ENCODE data around the gene ZFP1. TPM values are rescaled to one million over a fixed set of nuclear protein-coding genes. Genes with fewer than 3 reads are reported as not detected.

Gene ZFP1
- total RNA-seq, 2 donors from 2014 or later: 8.1 to 14.6 TPM

DNA sequence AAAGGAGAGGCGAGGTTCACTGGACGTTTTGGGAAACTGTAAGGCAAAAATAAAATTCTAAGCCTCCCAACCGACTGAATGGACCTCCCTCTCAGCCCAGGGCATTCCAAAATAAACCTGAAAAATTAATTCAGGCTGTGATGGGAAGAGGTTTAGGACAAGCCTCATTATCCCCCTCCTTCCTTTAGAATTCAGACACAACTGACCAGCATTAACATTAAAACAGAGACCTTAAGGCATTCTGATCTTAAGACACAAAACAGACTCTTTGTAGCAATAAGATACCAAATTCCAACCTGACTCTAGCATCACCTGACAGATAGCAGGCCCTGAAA, 31.4 kb upstream of the ZFP1 start:
- TF ChIP-seq, protein P1, sequence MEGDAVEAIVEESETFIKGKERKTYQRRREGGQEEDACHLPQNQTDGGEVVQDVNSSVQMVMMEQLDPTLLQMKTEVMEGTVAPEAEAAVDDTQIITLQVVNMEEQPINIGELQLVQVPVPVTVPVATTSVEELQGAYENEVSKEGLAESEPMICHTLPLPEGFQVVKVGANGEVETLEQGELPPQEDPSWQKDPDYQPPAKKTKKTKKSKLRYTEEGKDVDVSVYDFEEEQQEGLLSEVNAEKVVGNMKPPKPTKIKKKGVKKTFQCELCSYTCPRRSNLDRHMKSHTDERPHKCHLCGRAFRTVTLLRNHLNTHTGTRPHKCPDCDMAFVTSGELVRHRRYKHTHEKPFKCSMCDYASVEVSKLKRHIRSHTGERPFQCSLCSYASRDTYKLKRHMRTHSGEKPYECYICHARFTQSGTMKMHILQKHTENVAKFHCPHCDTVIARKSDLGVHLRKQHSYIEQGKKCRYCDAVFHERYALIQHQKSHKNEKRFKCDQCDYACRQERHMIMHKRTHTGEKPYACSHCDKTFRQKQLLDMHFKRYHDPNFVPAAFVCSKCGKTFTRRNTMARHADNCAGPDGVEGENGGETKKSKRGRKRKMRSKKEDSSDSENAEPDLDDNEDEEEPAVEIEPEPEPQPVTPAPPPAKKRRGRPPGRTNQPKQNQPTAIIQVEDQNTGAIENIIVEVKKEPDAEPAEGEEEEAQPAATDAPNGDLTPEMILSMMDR (IDR thresholded peaks at IDR 0.05): no peak
- Histone ChIP-seq H3K27ac (peak overlapping the region in 1 of 2 donors; percentile 5), H3K4me3 (peak overlapping the region; percentile 84), H3K9me3 (peaks cover 6% of the 10 kb centered on the region), H3K36me3 (no peaks in the 10 kb centered on the region), H3K4me1 (ENCODE audit: control insufficient read depth in 1 of 2, low read depth in 2 of 2) (peaks cover 9 to 15% of the 10 kb centered on the region in 2 donors), H3K27me3 (replicated peaks; ENCODE audit: insufficient read depth) (no peaks in the 10 kb centered on the region)
- ATAC-seq (ENCODE audit: insufficient number of reproducible peaks, low FRiP score, low read depth): no peak
- no peak for DNase-seq (ENCODE audit: low spot score)

DNA sequence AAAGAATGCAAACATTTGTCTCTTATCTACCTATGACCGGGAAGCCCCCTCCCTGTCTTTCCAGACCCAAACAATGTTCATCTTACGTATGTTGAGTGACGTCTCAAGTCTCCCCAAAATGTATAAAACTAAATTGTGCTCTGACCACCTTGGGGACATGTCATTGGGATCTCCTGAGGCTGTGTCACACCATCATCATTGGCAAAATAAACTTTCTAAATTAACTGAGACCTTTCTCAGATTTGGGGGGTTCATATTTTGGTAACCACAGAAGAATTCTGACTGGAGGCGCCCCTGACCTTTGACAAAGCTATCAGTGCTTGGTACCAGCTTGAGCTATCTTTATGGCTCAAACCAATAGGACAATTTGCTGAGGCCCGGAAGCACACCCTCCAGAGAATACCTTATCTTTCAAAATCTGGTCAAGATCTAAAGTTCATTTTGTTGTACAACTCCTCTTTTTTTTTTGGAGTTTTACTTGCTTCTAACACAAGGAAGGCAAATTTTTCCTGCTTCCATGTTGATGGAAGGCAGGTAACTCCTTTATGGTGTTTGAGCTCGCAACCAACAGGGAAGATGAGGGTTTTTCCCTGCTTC, 29.3 kb upstream of the ZFP1 start:
- H3K27ac ChIP-seq: no peak overlapping the region
- H3K4me3 ChIP-seq: no peak overlapping the region
- DNase-seq (ENCODE audit: low spot score) (no peak), ATAC-seq (ENCODE audit: insufficient number of reproducible peaks, low FRiP score, low read depth) (no peak)
- H3K27me3 ChIP-seq (replicated peaks; ENCODE audit: insufficient read depth): no peaks in the 10 kb centered on the region
- no peaks in the 10 kb centered on the region for H3K36me3 ChIP-seq
- H3K4me1 ChIP-seq (ENCODE audit: control insufficient read depth in 1 of 2, low read depth in 2 of 2): peaks cover 9 to 15% of the 10 kb centered on the region in 2 donors
- peaks cover 10% of the 10 kb centered on the region for H3K9me3 ChIP-seq
- TF ChIP-seq, protein P1 (IDR thresholded peaks at IDR 0.05): no peak

DNA sequence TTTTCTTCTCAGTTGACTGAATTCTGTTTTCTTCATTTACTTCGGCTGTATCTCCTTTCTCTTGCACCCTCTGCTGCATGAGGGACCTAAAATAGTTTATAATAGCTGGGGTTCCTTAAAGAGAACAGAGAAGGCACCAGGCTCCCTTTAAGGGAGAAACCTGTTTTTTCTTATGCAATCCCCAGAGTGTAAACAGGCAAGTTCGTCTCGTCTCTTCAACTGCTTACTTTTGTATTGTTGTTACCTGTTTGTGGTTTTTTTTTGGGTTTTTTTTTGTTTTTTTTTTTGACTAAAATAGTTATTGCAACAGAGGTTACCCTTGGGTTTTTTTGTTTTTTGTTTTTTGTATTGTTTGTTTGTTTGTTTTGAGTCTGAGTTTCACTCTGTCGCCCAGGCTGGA, 28.1 kb upstream of the ZFP1 start:
- no peaks in the 10 kb centered on the region for H3K27me3 ChIP-seq (replicated peaks; ENCODE audit: insufficient read depth)
- H3K9me3 ChIP-seq: peaks cover 10% of the 10 kb centered on the region
- TF ChIP-seq, protein P1 (IDR thresholded peaks at IDR 0.05): no peak
- H3K4me1 ChIP-seq (ENCODE audit: control insufficient read depth in 1 of 2, low read depth in 2 of 2): peaks cover 9 to 12% of the 10 kb centered on the region in 2 donors
- no peak overlapping the region for H3K4me3 ChIP-seq
- DNase-seq (ENCODE audit: low spot score): no peak
- ATAC-seq (ENCODE audit: insufficient number of reproducible peaks, low FRiP score, low read depth): no peak
- H3K36me3 ChIP-seq: no peaks in the 10 kb centered on the region
- H3K27ac ChIP-seq: no peak overlapping the region

DNA sequence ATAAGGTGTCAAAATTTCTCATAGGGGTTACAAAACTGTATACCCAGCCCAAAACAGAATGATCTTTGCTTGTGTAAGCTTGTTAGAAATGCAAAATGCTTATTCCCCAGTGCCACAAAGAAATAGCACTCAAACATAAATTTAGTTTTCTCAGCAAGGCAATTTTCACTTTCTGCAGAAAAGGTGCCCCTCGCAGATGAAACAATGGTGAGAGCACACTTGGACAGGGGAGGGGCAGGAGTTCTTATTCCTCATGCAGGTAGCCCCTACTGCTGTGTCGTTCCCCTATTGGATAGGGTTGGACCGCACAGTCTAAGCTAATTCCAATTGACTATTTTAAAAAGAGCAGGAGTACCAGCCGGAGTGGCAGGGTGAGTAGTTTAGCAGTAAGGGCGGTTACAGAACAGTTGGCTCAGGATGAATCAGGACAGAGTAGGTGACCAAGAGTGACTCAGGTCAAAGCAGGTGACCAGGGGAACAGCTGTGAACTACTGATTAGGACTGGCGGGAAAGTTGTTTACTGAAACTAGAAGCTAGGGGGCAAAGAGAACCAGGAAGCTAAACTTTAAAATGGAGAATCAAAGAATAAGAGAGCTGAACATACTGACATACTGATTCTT, 26.3 kb upstream of the ZFP1 start:
- TF ChIP-seq, protein P1 (IDR thresholded peaks at IDR 0.05): no peak
- peaks cover 10% of the 10 kb centered on the region for H3K9me3 ChIP-seq
- H3K4me1 ChIP-seq (ENCODE audit: control insufficient read depth in 1 of 2, low read depth in 2 of 2): no peaks in the 10 kb centered on the region
- DNase-seq (ENCODE audit: low spot score): no peak
- H3K27ac ChIP-seq: no peak overlapping the region
- H3K36me3 ChIP-seq: no peaks in the 10 kb centered on the region
- no peaks in the 10 kb centered on the region for H3K27me3 ChIP-seq (replicated peaks; ENCODE audit: insufficient read depth)
- no peak overlapping the region for H3K4me3 ChIP-seq
- ATAC-seq (ENCODE audit: insufficient number of reproducible peaks, low FRiP score, low read depth): no peak

DNA sequence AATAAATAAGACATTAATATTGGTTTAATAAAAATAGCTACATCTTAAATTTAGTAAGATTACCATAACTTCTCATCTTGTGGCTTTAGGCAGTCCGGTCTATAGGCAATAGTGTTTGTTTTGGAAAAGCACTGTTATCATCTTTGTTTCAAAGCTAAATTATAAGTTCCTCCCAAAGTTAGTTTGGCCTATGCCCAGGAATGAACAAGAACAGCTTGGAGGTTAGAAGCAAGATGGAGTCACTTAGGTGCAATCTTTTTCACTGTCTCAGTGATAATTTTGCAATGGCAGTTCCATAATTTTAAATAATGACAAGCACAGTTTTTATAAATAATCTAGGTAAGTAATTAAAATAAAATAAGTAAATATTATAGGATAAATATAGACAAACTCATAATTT, 25.7 kb upstream of the ZFP1 start:
- TF ChIP-seq, protein P1 (IDR thresholded peaks at IDR 0.05): no peak
- H3K27ac ChIP-seq: no peak overlapping the region
- ATAC-seq (ENCODE audit: insufficient number of reproducible peaks, low FRiP score, low read depth) (no peak), DNase-seq (ENCODE audit: low spot score) (no peak)
- no peak overlapping the region for H3K4me3 ChIP-seq
- no peaks in the 10 kb centered on the region for H3K27me3 ChIP-seq (replicated peaks; ENCODE audit: insufficient read depth)
- peaks cover 10% of the 10 kb centered on the region for H3K9me3 ChIP-seq
- H3K4me1 ChIP-seq (ENCODE audit: control insufficient read depth in 1 of 2, low read depth in 2 of 2): no peaks in the 10 kb centered on the region
- H3K36me3 ChIP-seq: no peaks in the 10 kb centered on the region

All from thoracic aorta (tissue), 2 donors.